Panc1 (cell line): ENCODE results near the gene CRIM1. TPM values are rescaled to one million over a fixed set of nuclear protein-coding genes. Genes with fewer than 3 reads are reported as not detected.
A peak's percentile ranks its signal among the peaks of the same experiment; 100 is the strongest.

Experiments
- ATAC-seq: fragments of 200-7000 bp; cut with Tn5 transposase; 2 replicates; pipeline ENCODE4 v1.9.1; 2020; ENCODE audit warnings: mild to moderate bottlenecking, moderate library complexity
- BruUV-seq: library from RNA; stranded (reverse); fragments of 400-500 nt; replicated peaks from 2 replicates; lab custom pipeline; 2021; lab: Mats Ljungman, UMichigan
- CTCF ChIA-PET: fragments of 300-600 bp; sonication (Branson Sonifier 250); formaldehyde crosslinking; loops from one replicate; lab custom pipeline; 2022; ENCODE audit warnings: antibody characterized with exemption; lab: Charles Lee
- POLR2A ChIA-PET: fragments of 300-600 bp; sonication (Branson Sonifier 250); formaldehyde crosslinking; loops from one replicate; lab custom pipeline; 2022; ENCODE audit warnings: antibody characterized with exemption; lab: Charles Lee
- DNase-seq: peaks from one replicate; pipeline ENCODE4 v3.0.0-alpha.2; 2010; ENCODE audit warnings: low read depth, low spot score
- H3K27ac ChIP-seq: 2 replicates; pipeline ENCODE4 v1.5.1; 2011; ENCODE audit warnings: mild to moderate bottlenecking, low read length, inconsistent platforms
- H3K27me3 ChIP-seq: fragments of 200-500 bp; sonication (Bioruptor generic); 2 replicates; pipeline ENCODE4 v1.6.0; 2014; ENCODE audit warnings: low read length, inconsistent platforms; ENCODE audit not compliant: control insufficient read depth, insufficient read depth
- H3K36me3 ChIP-seq: fragments of 200-500 bp; sonication (Bioruptor generic); 2 replicates; pipeline ENCODE4 v1.5.1; 2014; ENCODE audit warnings: inconsistent platforms, mild to moderate bottlenecking, low read length, moderate library complexity; ENCODE audit not compliant: control insufficient read depth, insufficient read depth
- H3K4me1 ChIP-seq: 2 replicates; pipeline ENCODE4 v1.5.1; 2011; ENCODE audit warnings: inconsistent platforms, mild to moderate bottlenecking, low read length, moderate library complexity; ENCODE audit not compliant: control insufficient read depth, insufficient read depth
- H3K4me3 ChIP-seq, 2 experiments: 2 replicates each; pipeline ENCODE4 v1.5.1; 2011 to 2012; ENCODE audit warnings: low read depth in 2 of 2, low read length in 2 of 2, mild to moderate bottlenecking in 2 of 2, inconsistent platforms in 1 of 2, moderate library complexity in 1 of 2
- H3K9me3 ChIP-seq: fragments of 200-500 bp; sonication (Bioruptor generic); 2 replicates; pipeline ENCODE4 v1.5.1; 2014; ENCODE audit warnings: low read depth, mild to moderate bottlenecking, inconsistent platforms, low read length, moderate library complexity; ENCODE audit not compliant: control insufficient read depth, insufficient read depth
- POLR2AphosphoS5 ChIP-seq: IDR thresholded peaks from 2 replicates; pipeline ENCODE4 v1.6.1; 2012; ENCODE audit warnings: mild to moderate bottlenecking, low read depth, low read length, moderate library complexity
- SIN3A ChIP-seq: IDR thresholded peaks from 2 replicates; pipeline ENCODE4 v1.6.1; 2012; ENCODE audit warnings: low read depth, mild to moderate bottlenecking, low read length, moderate library complexity, borderline replicate concordance; ENCODE audit not compliant: insufficient read depth
- TCF7L2 ChIP-seq: IDR thresholded peaks from 2 replicates; pipeline ENCODE4 v1.6.1; 2011; ENCODE audit warnings: mild to moderate bottlenecking, low read depth, low read length, inconsistent platforms
- in situ Hi-C: cut with HindIII; loops from 2 replicates; pipeline ENCODE4 v1.10.0; 2016; ENCODE audit warnings: low sequenced_read_pairs, low pct_unique_long_range_greater_than_20kb
- intact Hi-C: fragments of 100-400 bp; cut with micrococcal nuclease; formaldehyde crosslinking; loops from one replicate; pipeline ENCODE4 v1.10.0; 2022; ENCODE audit not compliant: unreplicated experiment
- total RNA-seq: library from RNA; stranded (reverse); gene quantifications from one replicate; pipeline ENCODE4 v1.2.1, GENCODE V29; 2021; ENCODE audit not compliant: unreplicated experiment
- TF ChIP-seq, protein P1 (sequence below): fragments of 450-650 bp; IDR thresholded peaks from 2 replicates; pipeline ENCODE4 v1.5.1; 2017; ENCODE audit warnings: mild to moderate bottlenecking
- TF ChIP-seq, protein P2 (sequence below), 2 experiments: IDR thresholded peaks; 2 replicates each; pipeline ENCODE4 v1.6.1; 2011 to 2012; ENCODE audit warnings: low read depth in 2 of 2, control low read depth in 1 of 2, low read length in 1 of 2, mild to moderate bottlenecking in 1 of 2, moderate library complexity in 1 of 2; ENCODE audit not compliant: insufficient read depth in 1 of 2

The CRIM1 gene
- total RNA-seq, 1 experiment from 2014 or later = 290 TPM

DNA sequence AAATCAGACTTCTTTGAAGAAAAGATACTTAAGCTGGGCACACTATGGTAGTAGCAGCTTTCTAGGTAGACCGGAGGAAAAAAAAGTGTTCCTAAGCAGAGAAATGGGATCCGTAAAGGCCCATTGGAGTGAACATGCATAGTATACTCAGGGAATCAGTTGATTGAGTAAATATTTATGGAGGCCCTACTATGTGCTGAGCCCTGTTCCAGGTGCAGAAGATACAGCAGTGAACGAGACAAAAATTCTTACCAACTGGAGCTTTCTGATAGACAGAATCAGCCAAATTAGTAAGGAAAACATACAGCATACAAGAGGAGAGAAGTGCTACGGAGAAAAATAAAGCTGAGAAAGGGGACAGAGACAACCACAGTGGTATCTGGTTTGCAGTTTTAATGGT lies 28.1 kb downstream of the CRIM1 start:
- in situ Hi-C loops = no loop called here
- Histone ChIP-seq H3K9me3 (no peaks in the 10 kb centered on the region), H3K4me3 (no peak overlapping the region), H3K36me3 (peaks cover 2% of the 10 kb centered on the region; the same call in 1 of the 2 replicates), H3K27ac (peak overlapping the region; percentile 93), H3K4me1 (peaks cover 98% of the 10 kb centered on the region), H3K27me3 (no peaks in the 10 kb centered on the region)
- CTCF ChIA-PET = no interaction called here
- no peak for TF ChIP-seq SIN3A
- TF ChIP-seq TCF7L2 = no peak
- TF ChIP-seq, protein P1, sequence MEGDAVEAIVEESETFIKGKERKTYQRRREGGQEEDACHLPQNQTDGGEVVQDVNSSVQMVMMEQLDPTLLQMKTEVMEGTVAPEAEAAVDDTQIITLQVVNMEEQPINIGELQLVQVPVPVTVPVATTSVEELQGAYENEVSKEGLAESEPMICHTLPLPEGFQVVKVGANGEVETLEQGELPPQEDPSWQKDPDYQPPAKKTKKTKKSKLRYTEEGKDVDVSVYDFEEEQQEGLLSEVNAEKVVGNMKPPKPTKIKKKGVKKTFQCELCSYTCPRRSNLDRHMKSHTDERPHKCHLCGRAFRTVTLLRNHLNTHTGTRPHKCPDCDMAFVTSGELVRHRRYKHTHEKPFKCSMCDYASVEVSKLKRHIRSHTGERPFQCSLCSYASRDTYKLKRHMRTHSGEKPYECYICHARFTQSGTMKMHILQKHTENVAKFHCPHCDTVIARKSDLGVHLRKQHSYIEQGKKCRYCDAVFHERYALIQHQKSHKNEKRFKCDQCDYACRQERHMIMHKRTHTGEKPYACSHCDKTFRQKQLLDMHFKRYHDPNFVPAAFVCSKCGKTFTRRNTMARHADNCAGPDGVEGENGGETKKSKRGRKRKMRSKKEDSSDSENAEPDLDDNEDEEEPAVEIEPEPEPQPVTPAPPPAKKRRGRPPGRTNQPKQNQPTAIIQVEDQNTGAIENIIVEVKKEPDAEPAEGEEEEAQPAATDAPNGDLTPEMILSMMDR = no peak
- no peak for TF ChIP-seq POLR2AphosphoS5
- TF ChIP-seq, protein P2, sequence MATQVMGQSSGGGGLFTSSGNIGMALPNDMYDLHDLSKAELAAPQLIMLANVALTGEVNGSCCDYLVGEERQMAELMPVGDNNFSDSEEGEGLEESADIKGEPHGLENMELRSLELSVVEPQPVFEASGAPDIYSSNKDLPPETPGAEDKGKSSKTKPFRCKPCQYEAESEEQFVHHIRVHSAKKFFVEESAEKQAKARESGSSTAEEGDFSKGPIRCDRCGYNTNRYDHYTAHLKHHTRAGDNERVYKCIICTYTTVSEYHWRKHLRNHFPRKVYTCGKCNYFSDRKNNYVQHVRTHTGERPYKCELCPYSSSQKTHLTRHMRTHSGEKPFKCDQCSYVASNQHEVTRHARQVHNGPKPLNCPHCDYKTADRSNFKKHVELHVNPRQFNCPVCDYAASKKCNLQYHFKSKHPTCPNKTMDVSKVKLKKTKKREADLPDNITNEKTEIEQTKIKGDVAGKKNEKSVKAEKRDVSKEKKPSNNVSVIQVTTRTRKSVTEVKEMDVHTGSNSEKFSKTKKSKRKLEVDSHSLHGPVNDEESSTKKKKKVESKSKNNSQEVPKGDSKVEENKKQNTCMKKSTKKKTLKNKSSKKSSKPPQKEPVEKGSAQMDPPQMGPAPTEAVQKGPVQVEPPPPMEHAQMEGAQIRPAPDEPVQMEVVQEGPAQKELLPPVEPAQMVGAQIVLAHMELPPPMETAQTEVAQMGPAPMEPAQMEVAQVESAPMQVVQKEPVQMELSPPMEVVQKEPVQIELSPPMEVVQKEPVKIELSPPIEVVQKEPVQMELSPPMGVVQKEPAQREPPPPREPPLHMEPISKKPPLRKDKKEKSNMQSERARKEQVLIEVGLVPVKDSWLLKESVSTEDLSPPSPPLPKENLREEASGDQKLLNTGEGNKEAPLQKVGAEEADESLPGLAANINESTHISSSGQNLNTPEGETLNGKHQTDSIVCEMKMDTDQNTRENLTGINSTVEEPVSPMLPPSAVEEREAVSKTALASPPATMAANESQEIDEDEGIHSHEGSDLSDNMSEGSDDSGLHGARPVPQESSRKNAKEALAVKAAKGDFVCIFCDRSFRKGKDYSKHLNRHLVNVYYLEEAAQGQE (IDR thresholded peaks at IDR 0.05; ENCODE audit: insufficient read depth in 1 of 2, low read depth in 2 of 2, low read length in 1 of 2) = no peak
- ATAC-seq = no peak
- DNase-seq = no peak
- TSS peak; percentile 1 for BruUV-seq
- intact Hi-C loops = no loop called here
- POLR2A ChIA-PET = no interaction called here

DNA sequence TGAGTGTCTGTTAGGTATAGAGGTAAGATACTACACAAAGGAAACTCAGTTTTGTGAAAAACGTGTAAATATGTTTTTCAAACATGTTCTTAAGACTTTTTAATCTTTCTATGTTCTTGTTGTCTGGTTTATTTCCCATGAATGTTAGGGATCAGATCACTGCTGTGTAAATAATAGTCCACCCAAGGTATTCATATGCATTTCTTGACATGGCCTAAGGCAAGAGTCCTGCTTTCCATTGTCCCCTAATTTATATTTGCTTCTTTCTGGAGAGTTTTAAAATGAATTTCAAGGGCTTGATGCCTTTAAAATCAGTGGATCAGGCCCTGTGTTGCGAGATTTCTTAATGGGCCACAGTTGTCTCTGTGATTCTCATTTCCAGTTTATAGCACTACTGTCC lies 28.9 kb downstream of the CRIM1 start:
- POLR2A ChIA-PET = no interaction called here
- DNase-seq = no peak
- Histone ChIP-seq H3K4me3 (no peak overlapping the region), H3K27ac (peak overlapping the region; percentile 93), H3K9me3 (no peaks in the 10 kb centered on the region), H3K4me1 (peaks cover 99% of the 10 kb centered on the region), H3K36me3 (peaks cover 2% of the 10 kb centered on the region; the same call in 1 of the 2 replicates), H3K27me3 (no peaks in the 10 kb centered on the region)
- intact Hi-C loops = no loop called here
- BruUV-seq = no TSS peak
- CTCF ChIA-PET = no interaction called here
- in situ Hi-C loops = no loop called here
- ATAC-seq = no peak
- TF ChIP-seq TCF7L2 (no peak), POLR2AphosphoS5 (no peak; the same call in 1 of the 2 replicates), SIN3A (no peak)
- TF ChIP-seq, protein P1 = no peak
- TF ChIP-seq, protein P2 (IDR thresholded peaks at IDR 0.05; ENCODE audit: insufficient read depth in 1 of 2, low read depth in 2 of 2, low read length in 1 of 2) = no peak
